CD14-positive monocyte (primary cell): Measurements from ENCODE around the gene SNPH. TPM values are rescaled to one million over a fixed set of nuclear protein-coding genes. Genes with fewer than 3 reads are reported as not detected.

Source experiments
- DNase-seq, 3 donors: peaks; one replicate each; pipeline ENCODE4 v3.0.0-alpha.2; 2011 to 2022
- H2AFZ ChIP-seq: 2 replicates; pipeline ENCODE4 v1.6.0; 2012; ENCODE audit warnings: mild to moderate bottlenecking, low read depth, low read length, inconsistent platforms; ENCODE audit not compliant: insufficient read depth, poor library complexity, severe bottlenecking
- H3K27ac ChIP-seq, 2 donors: 1 replicate in 1 of 2; 2 replicates in 1 of 2; pipeline ENCODE4 v1.5.1; 2012 to 2013; ENCODE audit warnings: low read length in 2 of 2, control low read depth in 1 of 2, inconsistent platforms in 1 of 2, low read depth in 1 of 2, mild to moderate bottlenecking in 1 of 2
- H3K27me3 ChIP-seq, 2 donors: one replicate each; pipeline versions ENCODE4 v1.6.0 to v1.6.1; 2011 to 2013; ENCODE audit warnings: low read length in 2 of 2; ENCODE audit not compliant: control insufficient read depth in 2 of 2, insufficient read depth in 2 of 2
- H3K36me3 ChIP-seq, 2 donors: replicated peaks in 1 of 2; 1 replicate in 1 of 2; 2 replicates in 1 of 2; pipeline versions ENCODE4 v1.5.1 to v1.6.1; 2012 to 2013; ENCODE audit warnings: low read length in 2 of 2, control low read depth in 1 of 2, inconsistent platforms in 1 of 2, mild to moderate bottlenecking in 1 of 2; ENCODE audit not compliant: insufficient read depth in 2 of 2, control insufficient read depth in 1 of 2
- H3K4me1 ChIP-seq, 2 donors: 1 replicate in 1 of 2; 2 replicates in 1 of 2; pipeline versions ENCODE4 v1.5.1 to v1.6.1; 2012 to 2013; ENCODE audit warnings: low read length in 2 of 2, control low read depth in 1 of 2, inconsistent platforms in 1 of 2, mild to moderate bottlenecking in 1 of 2, moderate library complexity in 1 of 2; ENCODE audit not compliant: insufficient read depth in 2 of 2, control insufficient read depth in 1 of 2
- H3K4me2 ChIP-seq: replicated peaks from 2 replicates; pipeline ENCODE3; 2012; ENCODE audit warnings: low read length, moderate library complexity, mild to moderate bottlenecking; ENCODE audit not compliant: poor library complexity, severe bottlenecking; ENCODE audit errors: extremely low read depth
- H3K4me3 ChIP-seq, 3 experiments: fragments of 200-600 bp in 1 of 3; sonication (generic) in 1 of 3; replicated peaks in 1 of 3; 1 replicate in 2 of 3; 2 replicates in 1 of 3; pipeline ENCODE4 v1.5.1; 2011 to 2013; ENCODE audit warnings: low read length in 3 of 3, mild to moderate bottlenecking in 3 of 3, control low read depth in 2 of 3, low read depth in 2 of 3, inconsistent platforms in 1 of 3, moderate library complexity in 1 of 3
- H3K79me2 ChIP-seq: 2 replicates; pipeline ENCODE4 v1.6.0; 2012; ENCODE audit warnings: mild to moderate bottlenecking, control low read depth, inconsistent platforms, low read length, moderate library complexity; ENCODE audit not compliant: insufficient read depth
- H3K9ac ChIP-seq: 2 replicates; pipeline ENCODE4 v1.6.0; 2017; ENCODE audit warnings: low read length, mild to moderate bottlenecking; ENCODE audit not compliant: insufficient read depth, poor library complexity, severe bottlenecking
- H3K9me3 ChIP-seq, 2 donors: replicated peaks in 1 of 2; 1 replicate in 1 of 2; 2 replicates in 1 of 2; pipeline versions ENCODE4 v1.5.1 to v1.6.1; 2012 to 2013; ENCODE audit warnings: low read length in 2 of 2, control low read depth in 1 of 2; ENCODE audit not compliant: control insufficient read depth in 1 of 2, insufficient read depth in 1 of 2
- H4K20me1 ChIP-seq: 2 replicates; pipeline ENCODE4 v1.6.0; 2012; ENCODE audit warnings: mild to moderate bottlenecking, low read length, control low read depth, moderate library complexity; ENCODE audit not compliant: insufficient read depth
- H3K27ac Mint-ChIP-seq, 7 donors: one replicate each; pipeline ENCODE4 v1.8.0; 2020; ENCODE audit warnings: mild to moderate bottlenecking in 7 of 7, mixed read lengths in 7 of 7, moderate library complexity in 6 of 7, inconsistent platforms in 2 of 7
- H3K27me3 Mint-ChIP-seq, 3 donors: one replicate each; pipeline ENCODE4 v1.8.0; 2021 to 2022; ENCODE audit warnings: low read depth in 3 of 3, mild to moderate bottlenecking in 3 of 3, mixed read lengths in 3 of 3, moderate library complexity in 3 of 3, inconsistent platforms in 1 of 3
- H3K36me3 Mint-ChIP-seq, 2 donors: one replicate each; pipeline ENCODE4 v1.8.0; 2020; ENCODE audit warnings: mixed read lengths in 2 of 2, inconsistent platforms in 1 of 2, mild to moderate bottlenecking in 1 of 2
- H3K4me1 Mint-ChIP-seq: one replicate; pipeline ENCODE4 v1.8.0; 2020; ENCODE audit warnings: mild to moderate bottlenecking, mixed read lengths
- H3K4me3 Mint-ChIP-seq, 2 donors: one replicate each; pipeline ENCODE4 v1.8.0; 2020; ENCODE audit warnings: mild to moderate bottlenecking in 2 of 2, mixed read lengths in 2 of 2, moderate library complexity in 1 of 2
- H3K9me3 Mint-ChIP-seq, 7 donors: one replicate each; pipeline ENCODE4 v1.8.0; 2020 to 2022; ENCODE audit warnings: mixed read lengths in 7 of 7, mild to moderate bottlenecking in 6 of 7, moderate library complexity in 6 of 7, inconsistent platforms in 2 of 7
- CTCF ChIP-seq: fragments of 200-600 bp; IDR thresholded peaks from one replicate; pipeline ENCODE4 v1.8.0; 2022; ENCODE audit warnings: antibody characterized with exemption, mild to moderate bottlenecking
- WGBS: methylation state at CpG from one replicate; pipeline ENCODE4 v1.1.5; 2013; ENCODE audit warnings: missing lambda C conversion rate; ENCODE audit not compliant: insufficient coverage; 5-methylcytosine and 5-hydroxymethylcytosine counted together
- intact Hi-C, 2 donors: fragments of 100-400 bp; cut with micrococcal nuclease; formaldehyde crosslinking; loops; one replicate each; pipeline versions ENCODE4 v1.15.0 to v1.15.1; 2023
- polyA plus RNA-seq, 3 donors: library from polyadenylated mRNA; depleted of rRNA in 1 of 3; unstranded in 2 of 3; stranded (reverse) in 1 of 3; fragments of 300-500 nt in 2 of 3; fragments of >200 nt in 1 of 3; fragmentation: Illumina TruSeq in 2 of 3; gene quantifications; 1 replicate in 2 of 3; 2 replicates in 1 of 3; pipeline ENCODE4 v1.2.3, GENCODE V29; 2012 to 2021

The SNPH gene
- polyA plus RNA-seq, 3 donors: 0.07 to 0.10 TPM; not detected in 1

DNA sequence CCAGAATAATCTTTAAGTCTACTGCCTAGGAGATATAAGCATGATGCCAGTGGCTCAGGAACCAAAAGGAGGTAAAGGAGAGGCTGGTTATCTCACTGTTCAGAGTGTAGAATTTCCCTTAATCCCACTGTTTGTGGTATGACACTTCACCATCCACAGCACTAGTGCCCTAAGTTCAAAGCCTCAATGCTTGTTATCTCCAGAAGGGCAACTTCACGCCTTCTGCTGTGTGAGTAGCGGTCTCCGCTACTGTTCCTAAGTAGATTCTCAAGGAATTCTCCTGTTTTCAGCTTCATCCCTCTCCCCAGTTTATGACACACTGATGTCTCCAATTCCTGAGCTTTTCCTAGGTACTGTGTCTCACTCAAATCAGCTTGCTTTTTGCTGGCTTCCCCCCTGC, 13.7 kb upstream of the SNPH start:
- no peak overlapping the region for H2AFZ ChIP-seq

GRCh38 chr20:1254254-1254653, 11.8 kb upstream of the SNPH start:
- H3K4me2 ChIP-seq: no peak overlapping the region
- H3K4me3 ChIP-seq: no peak overlapping the region
- no peak overlapping the region for H3K27ac Mint-ChIP-seq
- no CpG with 5 or more reads among the region's 2 CpGs for WGBS
- no peak overlapping the region for H3K9ac ChIP-seq
- TF ChIP-seq CTCF: no peak
- no peaks in the 10 kb centered on the region for H3K4me1 ChIP-seq
- peaks cover 3 to 6% of the 10 kb centered on the region in 2 donors for H3K9me3 ChIP-seq
- peaks cover 13 to 32% of the 10 kb centered on the region in 2 donors for H3K27me3 ChIP-seq
- H3K4me1 Mint-ChIP-seq: no peaks in the 10 kb centered on the region
- H3K79me2 ChIP-seq: no peaks in the 10 kb centered on the region
- no peaks in the 10 kb centered on the region for H3K36me3 ChIP-seq
- DNase-seq: no peak
- peaks cover 6 to 29% (median 6%) of the 10 kb centered on the region in 3 donors for H3K27me3 Mint-ChIP-seq
- H3K27ac ChIP-seq: no peak overlapping the region
- H4K20me1 ChIP-seq: no peaks in the 10 kb centered on the region
- H2AFZ ChIP-seq: no peak overlapping the region
- H3K4me3 Mint-ChIP-seq: no peak overlapping the region
- intact Hi-C loops: no loop called here
- peaks cover 3 to 17% (median 12%) of the 10 kb centered on the region in 7 donors for H3K9me3 Mint-ChIP-seq
- H3K36me3 Mint-ChIP-seq: peaks cover 0 to 2% of the 10 kb centered on the region in 2 donors

More for the DNA sequence above, 13.7 kb upstream of the SNPH start:
- Histone ChIP-seq H3K79me2 (no peaks in the 10 kb centered on the region), H3K9ac (no peak overlapping the region), H4K20me1 (no peaks in the 10 kb centered on the region), H3K9me3 (peaks cover 3 to 6% of the 10 kb centered on the region in 2 donors), H3K36me3 (no peaks in the 10 kb centered on the region), H3K4me2 (no peak overlapping the region), H3K4me1 (no peaks in the 10 kb centered on the region), H3K4me3 (no peak overlapping the region), H3K27me3 (peaks cover 10 to 26% of the 10 kb centered on the region in 2 donors), H3K27ac (no peak overlapping the region)
- Mint-ChIP-seq H3K4me3 (no peak overlapping the region), H3K27me3 (peaks cover 6 to 29% (median 6%) of the 10 kb centered on the region in 3 donors), H3K27ac (peak overlapping the region in 1 of 7 donors; percentile 44), H3K4me1 (no peaks in the 10 kb centered on the region), H3K36me3 (peaks cover 0 to 2% of the 10 kb centered on the region in 2 donors), H3K9me3 (peaks cover 3 to 17% (median 12%) of the 10 kb centered on the region in 7 donors)
- TF ChIP-seq CTCF: no peak
- 94% methylated on average over 3 of the region's 3 CpGs for WGBS
- DNase-seq: no peak
- intact Hi-C loops: no loop called here
